CD8-positive, alpha-beta memory T cell (primary cell): ENCODE data around the gene ATG9A. TPM values are rescaled to one million over a fixed set of nuclear protein-coding genes. Genes with fewer than 3 reads are reported as not detected.
A peak's percentile ranks its signal among the peaks of the same experiment; 100 is the strongest.

Experiments used
- CTCF ChIA-PET: fragments of 350-600 bp; sonication (Branson Sonifier 250); formaldehyde crosslinking; loops from one replicate; lab custom pipeline; 2021; ENCODE audit warnings: antibody characterized with exemption; lab: Charles Lee
- POLR2A ChIA-PET: fragments of 350-600 bp; sonication (Branson Sonifier 250); formaldehyde crosslinking; loops from one replicate; lab custom pipeline; 2021; ENCODE audit warnings: antibody characterized with exemption; lab: Charles Lee
- DNase-seq, 5 donors: peaks; one replicate each; pipeline versions ENCODE4 v3.0.0 to v3.0.0-alpha.2; 2020 to 2022; ENCODE audit warnings: mixed read lengths in 1 of 5
- H3K27ac ChIP-seq: one replicate; pipeline ENCODE4 v1.7.0; 2013; ENCODE audit warnings: low read depth, mild to moderate bottlenecking, low read length, moderate library complexity
- H3K27me3 ChIP-seq: 2 replicates; pipeline ENCODE4 v1.7.0; 2013; ENCODE audit warnings: low read length, mild to moderate bottlenecking; ENCODE audit not compliant: insufficient read depth, poor library complexity, severe bottlenecking
- H3K36me3 ChIP-seq: 2 replicates; pipeline ENCODE4 v1.7.0; 2013; ENCODE audit warnings: mild to moderate bottlenecking, low read length, moderate library complexity; ENCODE audit not compliant: insufficient read depth
- H3K4me1 ChIP-seq: 2 replicates; pipeline ENCODE4 v1.7.0; 2013; ENCODE audit warnings: mild to moderate bottlenecking, low read length, moderate library complexity; ENCODE audit not compliant: insufficient read depth
- H3K4me3 ChIP-seq: 2 replicates; pipeline ENCODE4 v1.7.0; 2013; ENCODE audit warnings: mild to moderate bottlenecking, low read length
- H3K9me3 ChIP-seq: 2 replicates; pipeline ENCODE4 v1.7.0; 2013; ENCODE audit warnings: mild to moderate bottlenecking, low read length
- H3K27ac Mint-ChIP-seq, 8 donors: one replicate each; pipeline ENCODE4 v1.8.0; 2020 to 2021; ENCODE audit warnings: mixed read lengths in 8 of 8, mild to moderate bottlenecking in 6 of 8, inconsistent platforms in 3 of 8, moderate library complexity in 3 of 8
- H3K27me3 Mint-ChIP-seq, 2 donors: one replicate each; pipeline ENCODE4 v1.8.0; 2020 to 2021; ENCODE audit warnings: mixed read lengths in 2 of 2, mild to moderate bottlenecking in 1 of 2, moderate library complexity in 1 of 2
- H3K36me3 Mint-ChIP-seq, 3 donors: one replicate each; pipeline ENCODE4 v1.8.0; 2020 to 2021; ENCODE audit warnings: mixed read lengths in 3 of 3, inconsistent platforms in 1 of 3, mild to moderate bottlenecking in 1 of 3
- H3K4me1 Mint-ChIP-seq, 3 donors: one replicate each; pipeline ENCODE4 v1.8.0; 2020 to 2021; ENCODE audit warnings: mixed read lengths in 3 of 3, inconsistent platforms in 1 of 3, mild to moderate bottlenecking in 1 of 3
- H3K4me3 Mint-ChIP-seq, 7 donors: one replicate each; pipeline ENCODE4 v1.8.0; 2020 to 2021; ENCODE audit warnings: mixed read lengths in 7 of 7, mild to moderate bottlenecking in 6 of 7, moderate library complexity in 4 of 7, inconsistent platforms in 2 of 7
- H3K9me3 Mint-ChIP-seq, 5 donors: one replicate each; pipeline ENCODE4 v1.8.0; 2020 to 2022; ENCODE audit warnings: mixed read lengths in 5 of 5, mild to moderate bottlenecking in 3 of 5, moderate library complexity in 2 of 5, inconsistent platforms in 1 of 5
- polyA plus RNA-seq: library from polyadenylated mRNA; unstranded; fragments of 300-500 nt; fragmentation: Illumina TruSeq; gene quantifications from one replicate; pipeline ENCODE4 v1.2.3, GENCODE V29; 2021
- total RNA-seq, 2 experiments: library from RNA; stranded (reverse); gene quantifications; one replicate each; pipeline ENCODE4 v1.2.3, GENCODE V29; 2021

The ATG9A gene
- total and polyA plus RNA-seq, 3 experiments from 2014 or later = 32.0 to 52.9 (median 46.1) TPM

GRCh38 chr2:219174146-219174545, 55.3 kb downstream of the ATG9A start:
- no peak for DNase-seq
- Mint-ChIP-seq H3K4me1 (peaks cover 41 to 64% (median 59%) of the 10 kb centered on the region in 3 donors), H3K27me3 (peaks cover 0 to 2% of the 10 kb centered on the region in 2 donors), H3K9me3 (no peaks in the 10 kb centered on the region), H3K27ac (peak overlapping the region in 7 of 8 donors; percentile 20 to 100 (median 81)), H3K4me3 (peak overlapping the region; percentile 4 to 98 (median 36)), H3K36me3 (peaks cover 0 to 63% (median 7%) of the 10 kb centered on the region in 3 donors)
- Histone ChIP-seq H3K27ac (no peak overlapping the region), H3K9me3 (no peaks in the 10 kb centered on the region), H3K4me3 (no peak overlapping the region), H3K27me3 (no peaks in the 10 kb centered on the region), H3K4me1 (peaks cover 31% of the 10 kb centered on the region), H3K36me3 (peaks cover 13% of the 10 kb centered on the region)
- CTCF ChIA-PET = interaction anchor here (0.9 to 8.6 kb wide), 4 partner anchors 15 to 120 kb away, joined by 3 to 110 read pairs (median 38); no protein-coding TSS in a partner anchor
- POLR2A ChIA-PET = interaction anchor here (4.6 kb wide), 1 partner anchor 32 kb away, joined by 88 read pairs; the partner anchor contains the start of gene ZFAND2B

GRCh38 chr2:219173176-219173575, 56.3 kb downstream of the ATG9A start:
- POLR2A ChIA-PET = interaction anchor here (1.0 kb wide), 1 partner anchor 33 kb away, joined by 3 read pairs; no protein-coding TSS in a partner anchor
- Mint-ChIP-seq H3K36me3 (peaks cover 0 to 58% (median 7%) of the 10 kb centered on the region in 3 donors), H3K4me1 (peaks cover 37 to 59% (median 53%) of the 10 kb centered on the region in 3 donors), H3K9me3 (no peaks in the 10 kb centered on the region), H3K27me3 (peaks cover 0 to 2% of the 10 kb centered on the region in 2 donors), H3K4me3 (peak overlapping the region in 1 of 7 donors; percentile 30), H3K27ac (peak overlapping the region in 2 of 8 donors; percentile 14 to 39)
- no peak overlapping the region for H3K27ac ChIP-seq
- H3K27me3 ChIP-seq = no peaks in the 10 kb centered on the region
- DNase-seq = no peak
- peaks cover 13% of the 10 kb centered on the region for H3K36me3 ChIP-seq
- H3K9me3 ChIP-seq = no peaks in the 10 kb centered on the region
- no peak overlapping the region for H3K4me3 ChIP-seq
- peaks cover 25% of the 10 kb centered on the region for H3K4me1 ChIP-seq
- CTCF ChIA-PET = interaction anchor here (0.7 to 8.6 kb wide), 9 partner anchors 14 to 121 kb away, joined by 3 to 110 read pairs (median 6); partner anchors contain the start of gene DNAJB2

- DNase-seq = no peak
- ChIA-PET POLR2A (interaction anchor here (1.0 to 1.1 kb wide), 2 partner anchors 34 to 39 kb away, joined by 3 read pairs; no protein-coding TSS in a partner anchor), CTCF (interaction anchor here (0.7 to 8.6 kb wide), 16 partner anchors 8 to 292 kb away, joined by 3 to 110 read pairs (median 4); partner anchors contain the start of genes DNAJB2, NHEJ1 and WNT10A)
- Histone ChIP-seq H3K27me3 (no peaks in the 10 kb centered on the region), H3K36me3 (peaks cover 13% of the 10 kb centered on the region), H3K27ac (no peak overlapping the region), H3K4me3 (no peak overlapping the region), H3K9me3 (no peaks in the 10 kb centered on the region), H3K4me1 (peaks cover 25% of the 10 kb centered on the region)
- peak overlapping the region in 5 of 8 donors; percentile 14 to 55 (median 29) for H3K27ac Mint-ChIP-seq
- peaks cover 0 to 54% (median 7%) of the 10 kb centered on the region in 3 donors for H3K36me3 Mint-ChIP-seq
- H3K9me3 Mint-ChIP-seq = no peaks in the 10 kb centered on the region
- peaks cover 0 to 2% of the 10 kb centered on the region in 2 donors for H3K27me3 Mint-ChIP-seq
- peaks cover 35 to 57% (median 50%) of the 10 kb centered on the region in 3 donors for H3K4me1 Mint-ChIP-seq
- H3K4me3 Mint-ChIP-seq = peak overlapping the region in 2 of 7 donors; percentile 23 to 37
These were observed 56.9 kb downstream of the ATG9A start for GRCh38 chr2:219172231-219173154.

GRCh38 chr2:219171231-219171651, 58.2 kb downstream of the ATG9A start:
- ChIA-PET POLR2A (interaction anchor here (0.7 to 1.4 kb wide), 5 partner anchors 11 to 58 kb away, joined by 3 to 5 read pairs (median 4); partner anchors contain the start of genes ANKZF1, ATG9A, NHEJ1 and ZFAND2B), CTCF (interaction anchor here (0.8 to 8.6 kb wide), 17 partner anchors 9 to 123 kb away, joined by 3 to 110 read pairs (median 7); partner anchors contain the start of genes ABCB6, DNAJB2, GLB1L and NHEJ1)
- Mint-ChIP-seq H3K27ac (peak overlapping the region in 6 of 8 donors; percentile 43 to 84 (median 72)), H3K36me3 (peaks cover 0 to 50% (median 8%) of the 10 kb centered on the region in 3 donors), H3K27me3 (peaks cover 0 to 2% of the 10 kb centered on the region in 2 donors), H3K4me3 (peak overlapping the region in 1 of 7 donors; percentile 65), H3K4me1 (peaks cover 30 to 54% (median 45%) of the 10 kb centered on the region in 3 donors), H3K9me3 (no peaks in the 10 kb centered on the region)
- H3K27ac ChIP-seq = no peak overlapping the region
- DNase-seq = peak in 4 of 5 donors; percentile 12 to 50 (median 42)
- H3K9me3 ChIP-seq = no peaks in the 10 kb centered on the region
- H3K27me3 ChIP-seq = no peaks in the 10 kb centered on the region
- H3K4me3 ChIP-seq = no peak overlapping the region
- H3K36me3 ChIP-seq = peaks cover 13% of the 10 kb centered on the region
- H3K4me1 ChIP-seq = peaks cover 21% of the 10 kb centered on the region

GRCh38 chr2:219169930-219170654, 59.3 kb downstream of the ATG9A start, which contains the start of gene SLC23A3:
TSS of gene SLC23A3 (minus strand) at chr2:219170029. CDS start at chr2:219169984, 45 bp downstream.
- Mint-ChIP-seq H3K9me3 (no peaks in the 10 kb centered on the region), H3K36me3 (peaks cover 0 to 43% (median 8%) of the 10 kb centered on the region in 3 donors), H3K27me3 (peaks cover 0 to 2% of the 10 kb centered on the region in 2 donors), H3K4me3 (peak within 1 kb of the TSS in 2 of 7 donors; percentile 65 to 70), H3K4me1 (peaks cover 22 to 43% (median 35%) of the 10 kb centered on the region in 3 donors), H3K27ac (peak within 1 kb of the TSS in 5 of 8 donors; percentile 10 to 85 (median 58))
- Histone ChIP-seq H3K27ac (no peak within 1 kb of the TSS), H3K9me3 (no peaks in the 10 kb centered on the region), H3K36me3 (peaks cover 13% of the 10 kb centered on the region), H3K27me3 (no peaks in the 10 kb centered on the region), H3K4me1 (peaks cover 10% of the 10 kb centered on the region), H3K4me3 (no peak within 1 kb of the TSS)
- ChIA-PET POLR2A (interaction anchor here (0.8 to 1.3 kb wide), 3 partner anchors 10 to 961 kb away, joined by 3 to 4 read pairs (median 3); partner anchors contain the start of gene NHEJ1), CTCF (interaction anchor here (1.0 to 8.6 kb wide), 13 partner anchors 11 to 127 kb away, joined by 3 to 110 read pairs (median 7); partner anchors contain the start of genes ABCB6, GLB1L, NHEJ1 and STK16)
- no peak for DNase-seq
